HepG2 (cell line): ENCODE data around the gene ATP2A2. TPM values are rescaled to one million over a fixed set of nuclear protein-coding genes. Genes with fewer than 3 reads are reported as not detected.

Source experiments
- BCL6 ChIP-seq: IDR thresholded peaks from 2 replicates; pipeline ENCODE4 v1.6.1; 2016; ENCODE audit warnings: missing genetic modification reagents, missing compliant biosample characterization
- CEBPG ChIP-seq: IDR thresholded peaks from 2 replicates; pipeline ENCODE4 v1.6.1; 2016
- CENPT ChIP-seq: sonication (generic); formaldehyde crosslinking; IDR thresholded peaks from 2 replicates; pipeline ENCODE4 v1.8.0; 2022; ENCODE audit warnings: low read depth, mild to moderate bottlenecking, moderate library complexity, missing genetic modification reagents
- MXD4 ChIP-seq: IDR thresholded peaks from 2 replicates; pipeline ENCODE4 v1.6.1; 2016; ENCODE audit warnings: mild to moderate bottlenecking, missing biosample characterization, missing genetic modification reagents
- NR2F6 ChIP-seq, 2 experiments: IDR thresholded peaks; 2 replicates each; pipeline ENCODE4 v1.6.1; 2016; ENCODE audit warnings: antibody characterized with exemption in 1 of 2, mild to moderate bottlenecking in 1 of 2
- NRL ChIP-seq: sonication (generic); formaldehyde crosslinking; IDR thresholded peaks from 2 replicates; pipeline ENCODE4 v1.5.0; 2020; ENCODE audit warnings: missing genetic modification reagents, mild to moderate bottlenecking, moderate library complexity, borderline replicate concordance
- PAF1 ChIP-seq: IDR thresholded peaks from 2 replicates; pipeline ENCODE4 v1.6.1; 2016; ENCODE audit warnings: missing genetic modification reagents, missing compliant biosample characterization
- PHF5A ChIP-seq: IDR thresholded peaks from one replicate; pipeline ENCODE4 v1.6.1; 2018; ENCODE audit warnings: low read depth, missing genetic modification reagents; ENCODE audit not compliant: unreplicated experiment
- PPARG ChIP-seq: conservative IDR thresholded peaks from 2 replicates; pipeline ENCODE4 v1.6.1; 2016; ENCODE audit warnings: missing biosample characterization, missing genetic modification reagents
- RCOR2 ChIP-seq: IDR thresholded peaks from 2 replicates; pipeline ENCODE4 v1.6.1; 2016; ENCODE audit warnings: missing biosample characterization, missing genetic modification reagents
- SAP130 ChIP-seq: IDR thresholded peaks from 2 replicates; pipeline ENCODE4 v1.6.1; 2016; ENCODE audit warnings: low read depth
- ZNF547 ChIP-seq: sonication (generic); formaldehyde crosslinking; IDR thresholded peaks from 2 replicates; pipeline ENCODE4 v1.5.1; 2020; ENCODE audit warnings: mild to moderate bottlenecking, missing genetic modification reagents
- ZNF879 ChIP-seq: sonication (generic); formaldehyde crosslinking; IDR thresholded peaks from 2 replicates; pipeline ENCODE4 v1.8.1; 2023; ENCODE audit warnings: missing genetic modification reagents
- polyA plus RNA-seq, 8 experiments: library from polyadenylated mRNA; depleted of rRNA in 3 of 8; stranded (reverse) in 7 of 8; unstranded in 1 of 8; fragments of >200 nt; fragmentation: Illumina TruSeq in 4 of 8; extraction: Trizol in 4 of 8; gene quantifications; 2 replicates each; pipeline versions ENCODE4 v1.2.1 to v1.2.3, GENCODE V29; 2011 to 2016; ENCODE audit warnings: low read depth in 4 of 8, missing spikeins in 1 of 8, mixed read lengths in 1 of 8; ENCODE audit not compliant: insufficient read depth in 1 of 8
- total RNA-seq, 5 experiments: library from RNA; depleted of rRNA; stranded (reverse); fragments of >200 nt; fragmentation: Illumina TruSeq; extraction: Trizol; gene quantifications; 2 replicates each; pipeline ENCODE4 v1.2.3, GENCODE V29; 2016; ENCODE audit warnings: low read depth in 1 of 5
- TF ChIP-seq, protein P1 (sequence below): sonication (generic); formaldehyde crosslinking; IDR thresholded peaks from 2 replicates; pipeline ENCODE4 v1.4.0; 2020; ENCODE audit warnings: missing genetic modification reagents
- TF ChIP-seq, protein P2 (sequence below): sonication (generic); formaldehyde crosslinking; conservative IDR thresholded peaks from 2 replicates; pipeline ENCODE4 v1.8.0; 2022; ENCODE audit warnings: mild to moderate bottlenecking, moderate library complexity, missing genetic modification reagents
- TF ChIP-seq, protein P3 (sequence below), 2 experiments: sonication (generic) in 1 of 2; formaldehyde crosslinking in 1 of 2; IDR thresholded peaks; 2 replicates each; pipeline versions ENCODE4 v1.6.1 to v1.9.0; 2014 to 2022; ENCODE audit warnings: antibody characterized with exemption in 1 of 2, borderline replicate concordance in 1 of 2, inconsistent platforms in 1 of 2, low read depth in 1 of 2, missing genetic modification reagents in 1 of 2

Gene ATP2A2
- total and polyA plus RNA-seq, 2 of the 13 experiments (the other 11 are each of a cell fraction or from before 2014, with no cell fraction given): 35.4 to 85.5 TPM

- TF ChIP-seq MXD4 (CRISPR knock-in tag) (no peak), RCOR2 (CRISPR knock-in tag) (0 out of 2 replicates have a peak, but pooled peaks have one; percentile 42), ZNF879 (CRISPR knock-in tag) (no peak), CENPT (CRISPR knock-in tag) (no peak), SAP130 (CRISPR knock-in tag) (peak; percentile 16; the same call in 1 of the 2 replicates), CEBPG (CRISPR knock-in tag) (0 out of 2 replicates have a peak, but pooled peaks have one; percentile 47), ZNF547 (CRISPR knock-in tag) (no peak), NR2F6 (IDR thresholded peaks at IDR 0.05) (peak; percentile 48), NR2F6 (CRISPR knock-in tag; IDR thresholded peaks at IDR 0.05) (peak; percentile 23; the same call in 1 of the 2 replicates), PHF5A (CRISPR knock-in tag) (no peak), BCL6 (CRISPR knock-in tag) (no peak), PAF1 (CRISPR knock-in tag) (no peak), PPARG (CRISPR knock-in tag) (peak; percentile 66; the same call in 1 of the 2 replicates), NRL (CRISPR knock-in tag) (no peak)
- TF ChIP-seq, protein P1, sequence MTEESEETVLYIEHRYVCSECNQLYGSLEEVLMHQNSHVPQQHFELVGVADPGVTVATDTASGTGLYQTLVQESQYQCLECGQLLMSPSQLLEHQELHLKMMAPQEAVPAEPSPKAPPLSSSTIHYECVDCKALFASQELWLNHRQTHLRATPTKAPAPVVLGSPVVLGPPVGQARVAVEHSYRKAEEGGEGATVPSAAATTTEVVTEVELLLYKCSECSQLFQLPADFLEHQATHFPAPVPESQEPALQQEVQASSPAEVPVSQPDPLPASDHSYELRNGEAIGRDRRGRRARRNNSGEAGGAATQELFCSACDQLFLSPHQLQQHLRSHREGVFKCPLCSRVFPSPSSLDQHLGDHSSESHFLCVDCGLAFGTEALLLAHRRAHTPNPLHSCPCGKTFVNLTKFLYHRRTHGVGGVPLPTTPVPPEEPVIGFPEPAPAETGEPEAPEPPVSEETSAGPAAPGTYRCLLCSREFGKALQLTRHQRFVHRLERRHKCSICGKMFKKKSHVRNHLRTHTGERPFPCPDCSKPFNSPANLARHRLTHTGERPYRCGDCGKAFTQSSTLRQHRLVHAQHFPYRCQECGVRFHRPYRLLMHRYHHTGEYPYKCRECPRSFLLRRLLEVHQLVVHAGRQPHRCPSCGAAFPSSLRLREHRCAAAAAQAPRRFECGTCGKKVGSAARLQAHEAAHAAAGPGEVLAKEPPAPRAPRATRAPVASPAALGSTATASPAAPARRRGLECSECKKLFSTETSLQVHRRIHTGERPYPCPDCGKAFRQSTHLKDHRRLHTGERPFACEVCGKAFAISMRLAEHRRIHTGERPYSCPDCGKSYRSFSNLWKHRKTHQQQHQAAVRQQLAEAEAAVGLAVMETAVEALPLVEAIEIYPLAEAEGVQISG: no peak
- TF ChIP-seq, protein P2, sequence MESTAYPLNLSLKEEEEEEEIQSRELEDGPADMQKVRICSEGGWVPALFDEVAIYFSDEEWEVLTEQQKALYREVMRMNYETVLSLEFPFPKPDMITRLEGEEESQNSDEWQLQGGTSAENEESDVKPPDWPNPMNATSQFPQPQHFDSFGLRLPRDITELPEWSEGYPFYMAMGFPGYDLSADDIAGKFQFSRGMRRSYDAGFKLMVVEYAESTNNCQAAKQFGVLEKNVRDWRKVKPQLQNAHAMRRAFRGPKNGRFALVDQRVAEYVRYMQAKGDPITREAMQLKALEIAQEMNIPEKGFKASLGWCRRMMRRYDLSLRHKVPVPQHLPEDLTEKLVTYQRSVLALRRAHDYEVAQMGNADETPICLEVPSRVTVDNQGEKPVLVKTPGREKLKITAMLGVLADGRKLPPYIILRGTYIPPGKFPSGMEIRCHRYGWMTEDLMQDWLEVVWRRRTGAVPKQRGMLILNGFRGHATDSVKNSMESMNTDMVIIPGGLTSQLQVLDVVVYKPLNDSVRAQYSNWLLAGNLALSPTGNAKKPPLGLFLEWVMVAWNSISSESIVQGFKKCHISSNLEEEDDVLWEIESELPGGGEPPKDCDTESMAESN: 0 out of 2 replicates have a peak, but pooled peaks have one; percentile 23
- TF ChIP-seq, protein P3, sequence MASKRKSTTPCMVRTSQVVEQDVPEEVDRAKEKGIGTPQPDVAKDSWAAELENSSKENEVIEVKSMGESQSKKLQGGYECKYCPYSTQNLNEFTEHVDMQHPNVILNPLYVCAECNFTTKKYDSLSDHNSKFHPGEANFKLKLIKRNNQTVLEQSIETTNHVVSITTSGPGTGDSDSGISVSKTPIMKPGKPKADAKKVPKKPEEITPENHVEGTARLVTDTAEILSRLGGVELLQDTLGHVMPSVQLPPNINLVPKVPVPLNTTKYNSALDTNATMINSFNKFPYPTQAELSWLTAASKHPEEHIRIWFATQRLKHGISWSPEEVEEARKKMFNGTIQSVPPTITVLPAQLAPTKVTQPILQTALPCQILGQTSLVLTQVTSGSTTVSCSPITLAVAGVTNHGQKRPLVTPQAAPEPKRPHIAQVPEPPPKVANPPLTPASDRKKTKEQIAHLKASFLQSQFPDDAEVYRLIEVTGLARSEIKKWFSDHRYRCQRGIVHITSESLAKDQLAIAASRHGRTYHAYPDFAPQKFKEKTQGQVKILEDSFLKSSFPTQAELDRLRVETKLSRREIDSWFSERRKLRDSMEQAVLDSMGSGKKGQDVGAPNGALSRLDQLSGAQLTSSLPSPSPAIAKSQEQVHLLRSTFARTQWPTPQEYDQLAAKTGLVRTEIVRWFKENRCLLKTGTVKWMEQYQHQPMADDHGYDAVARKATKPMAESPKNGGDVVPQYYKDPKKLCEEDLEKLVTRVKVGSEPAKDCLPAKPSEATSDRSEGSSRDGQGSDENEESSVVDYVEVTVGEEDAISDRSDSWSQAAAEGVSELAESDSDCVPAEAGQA (IDR thresholded peaks at IDR 0.05; ENCODE audit: low read depth): no peak
- TF ChIP-seq, protein P3 (CRISPR knock-in tag; IDR thresholded peaks at IDR 0.05; ENCODE audit: borderline replicate concordance): no peak
These were observed 24.1 kb upstream of the ATP2A2 start (continued) for GRCh38 chr12:110256780-110257431.
